SK-N-SH (cell line): Measurements from ENCODE around the gene C1QTNF2. TPM values are rescaled to one million over a fixed set of nuclear protein-coding genes. Genes with fewer than 3 reads are reported as not detected.

ENCODE experiments used
- polyA plus RNA-seq, 3 experiments: library from polyadenylated mRNA; depleted of rRNA; stranded (reverse); fragments of >200 nt; gene quantifications; 2 replicates each; pipeline ENCODE4 v1.2.3, GENCODE V29; 2012
- small RNA-seq, 7 experiments: library from RNA; depleted of rRNA; stranded (forward); fragments of <200 nt; gene quantifications; one replicate each; pipeline ENCODE3, GENCODE V24; 2012

The C1QTNF2 gene
- polyA plus RNA-seq, 1 of the 3 experiments (the other 2 are of a cell fraction): 0.67 TPM

Small RNA genes lying within 50 kb of the gene (small RNA-seq; reads per million reads assigned to genes)
- 0 reads per million in 7 experiments for gene AC112191.3

Other genes starting within 250 kb of the C1QTNF2 start
- 1.1 and 1.3 TPM in 2 replicates for gene FABP6, start 141.1 kb downstream of the C1QTNF2 start, polyA plus RNA-seq (2012; rRNA removed)
- 6.6 and 7.1 TPM in 2 replicates for gene CCNJL, start 58.1 kb downstream of the C1QTNF2 start, polyA plus RNA-seq (2012; rRNA removed)
- gene FAM200C, start 29.4 kb upstream of the C1QTNF2 start, polyA plus RNA-seq (2012; rRNA removed): 1.5 and 2.2 TPM in 2 replicates
- gene SLU7, start 48.5 kb upstream of the C1QTNF2 start, polyA plus RNA-seq (2012; rRNA removed): 22.3 and 28.3 TPM in 2 replicates
- gene PTTG1, start 51.2 kb upstream of the C1QTNF2 start, polyA plus RNA-seq (2012; rRNA removed): 221 and 279 TPM in 2 replicates